Measurements from ENCODE around the gene ME1. TPM values are rescaled to one million over a fixed set of nuclear protein-coding genes. Genes with fewer than 3 reads are reported as not detected.
"Not testable (repeated sequence)": the region's sequence is repeated elsewhere in the genome, so short reads cannot be mapped to it uniquely, and the experiment has no call there.

ME1 gene
- total and polyA plus RNA-seq, 2 donors (not counting 3 experiments of a cell fraction or from before 2014, with no cell fraction given), result 7.3 to 29.3 TPM

- dilution Hi-C loops (cut with MboI; ENCODE audit: extremely low pct_ligation_motif_present, low sequenced_read_pairs), result no loop called here
- ChIA-PET CTCF (no interaction called here), POLR2A (no interaction called here)
- intact Hi-C loops (cut with micrococcal nuclease), result no loop called here
- H3K79me2 ChIP-seq (ENCODE audit: control insufficient read depth, insufficient read depth, low read length), result peaks cover 2% of the 10 kb centered on the region
- H3K4me1 ChIP-seq (ENCODE audit: control insufficient read depth, extremely low read depth, insufficient read depth, low read length), result no peaks in the 10 kb centered on the region
- no peak overlapping the region for H2AFZ ChIP-seq (ENCODE audit: low read depth, low read length)
- BruUV-seq (replicated peaks), result no TSS peak
- no peak for DNase-seq (ENCODE audit: low read depth, low spot score)
- no peaks in the 10 kb centered on the region for H4K20me1 ChIP-seq (replicated peaks; ENCODE audit: control insufficient read depth, extremely low read depth, insufficient read depth, low read length)
- no peaks in the 10 kb centered on the region for H3K9me1 ChIP-seq (replicated peaks; ENCODE audit: control insufficient read depth, extremely low read depth, insufficient read depth, low read length)
- FAIRE-seq, result no peak
- no peak overlapping the region for H3K27ac ChIP-seq (ENCODE audit: insufficient read depth, low read depth, low read length)
- no peak overlapping the region for H3K4me3 ChIP-seq (replicated peaks in 1 of 3; ENCODE audit: insufficient read depth in 1 of 3, low read depth in 1 of 3, low read length in 3 of 3)
- H3K9ac ChIP-seq (replicated peaks; ENCODE audit: extremely low read depth, insufficient read depth, low read length), result no peak overlapping the region
- no peaks in the 10 kb centered on the region for H3K9me3 ChIP-seq (replicated peaks; ENCODE audit: control insufficient read depth, insufficient read depth, low read length)
- no peaks in the 10 kb centered on the region for H3K36me3 ChIP-seq (ENCODE audit: control insufficient read depth in 2 of 2, extremely low read depth in 1 of 2, insufficient read depth in 2 of 2, low read length in 2 of 2)
- H3K4me2 ChIP-seq (ENCODE audit: insufficient read depth, low read length), result no peak overlapping the region
- no peaks in the 10 kb centered on the region for H3K27me3 ChIP-seq (ENCODE audit: control insufficient read depth in 2 of 2, insufficient read depth in 2 of 2, low read length in 2 of 2)
- no peak for TF ChIP-seq POLR2A (IDR thresholded peaks at IDR 0.05; ENCODE audit: low read depth, low read length)
- TF ChIP-seq MYC (IDR thresholded peaks at IDR 0.05; ENCODE audit: low read depth, low read length), result no peak
- no peak for TF ChIP-seq FOS (IDR thresholded peaks at IDR 0.05; ENCODE audit: borderline replicate concordance, insufficient read depth, low read length)
- TF ChIP-seq EZH2 (IDR thresholded peaks at IDR 0.05; ENCODE audit: borderline replicate concordance, low read depth, low read length, severe bottlenecking), result no peak
- TF ChIP-seq POLR2AphosphoS5 (IDR thresholded peaks at IDR 0.05; ENCODE audit: insufficient read depth, low read depth, low read length), result no peak
- TF ChIP-seq GATA2 (IDR thresholded peaks at IDR 0.05; ENCODE audit: insufficient read depth, insufficient read length, low read depth, low read length), result no peak
- no peak for TF ChIP-seq CTCF (IDR thresholded peaks at IDR 0.05; ENCODE audit: extremely low read depth in 1 of 2, insufficient read depth in 1 of 2, low read depth in 1 of 2, low read length in 2 of 2)
- no peak for TF ChIP-seq JUN (IDR thresholded peaks at IDR 0.05; ENCODE audit: borderline replicate concordance, insufficient read depth, insufficient read length, low read depth)
- no peak for TF ChIP-seq MAX (IDR thresholded peaks at IDR 0.05; ENCODE audit: insufficient read depth, insufficient read length)
These were observed 64.9 kb downstream of the ME1 start for GRCh38 chr6:83365931-83366330.

GRCh38 chr6:83362349-83362748, 68.5 kb downstream of the ME1 start:
- H3K9me3 ChIP-seq (replicated peaks; ENCODE audit: control insufficient read depth, insufficient read depth, low read length); H3K9me1 ChIP-seq (replicated peaks; ENCODE audit: control insufficient read depth, extremely low read depth, insufficient read depth, low read length); H3K9ac ChIP-seq (replicated peaks; ENCODE audit: extremely low read depth, insufficient read depth, low read length); H3K4me1 ChIP-seq (ENCODE audit: control insufficient read depth, extremely low read depth, insufficient read depth, low read length); FAIRE-seq; dilution Hi-C loops (cut with MboI; ENCODE audit: extremely low pct_ligation_motif_present, low sequenced_read_pairs); H3K79me2 ChIP-seq (ENCODE audit: control insufficient read depth, insufficient read depth, low read length); H3K27ac ChIP-seq (ENCODE audit: insufficient read depth, low read depth, low read length); POLR2A ChIA-PET; intact Hi-C loops (cut with micrococcal nuclease); H3K4me3 ChIP-seq (replicated peaks in 1 of 3; ENCODE audit: insufficient read depth in 1 of 3, low read depth in 1 of 3, low read length in 3 of 3); H2AFZ ChIP-seq (ENCODE audit: low read depth, low read length); H3K4me2 ChIP-seq (ENCODE audit: insufficient read depth, low read length); H4K20me1 ChIP-seq (replicated peaks; ENCODE audit: control insufficient read depth, extremely low read depth, insufficient read depth, low read length); DNase-seq (ENCODE audit: low read depth, low spot score); BruUV-seq (replicated peaks); H3K27me3 ChIP-seq (ENCODE audit: control insufficient read depth in 2 of 2, insufficient read depth in 2 of 2, low read length in 2 of 2); H3K36me3 ChIP-seq (ENCODE audit: control insufficient read depth in 2 of 2, extremely low read depth in 1 of 2, insufficient read depth in 2 of 2, low read length in 2 of 2); CTCF ChIA-PET: not testable (repeated sequence)

Data from endothelial cell of umbilical vein (primary cell).